ENCODE data around the gene FAM25G.
"Not testable (repeated sequence)": the region's sequence is repeated elsewhere in the genome, so short reads cannot be mapped to it uniquely, and the experiment has no call there.

Gene FAM25G

DNA sequence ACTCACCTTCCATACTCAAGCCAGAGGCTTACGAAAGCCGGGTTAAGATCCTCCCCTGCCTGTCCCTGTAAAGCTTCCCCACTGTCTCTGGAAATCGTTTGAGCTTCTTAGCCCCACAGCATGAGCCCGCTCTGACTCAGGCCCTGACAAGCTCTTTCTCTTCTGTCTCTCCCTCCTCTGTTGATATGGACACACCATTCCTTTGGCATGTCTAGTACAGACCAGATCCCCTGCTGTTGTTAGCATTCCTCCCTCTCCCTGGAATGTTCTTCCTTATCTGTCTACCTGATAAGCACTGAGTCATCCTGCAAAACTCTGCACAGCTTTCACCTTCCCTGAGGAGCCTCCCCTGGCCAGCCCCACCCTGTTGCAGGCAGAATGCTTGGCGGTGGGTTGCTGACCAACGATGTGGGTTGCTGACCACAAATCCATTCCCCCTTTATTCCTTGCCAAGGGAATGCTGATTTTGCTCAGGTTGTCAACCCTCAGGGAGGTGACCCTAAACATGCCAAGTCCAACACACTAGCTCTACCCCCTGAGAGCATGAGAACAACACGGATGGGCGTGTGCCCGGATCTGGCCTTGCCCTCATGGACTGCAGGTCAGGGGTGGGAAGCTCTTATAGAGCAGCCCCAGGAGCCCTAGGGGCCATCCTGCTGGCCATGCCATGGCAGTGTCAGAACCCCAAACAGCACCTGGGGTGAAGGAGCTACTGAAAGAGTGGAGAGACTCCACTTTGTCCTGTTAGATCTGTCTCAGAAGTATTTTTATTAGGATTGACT, 28.7 kb downstream of the FAM25G start:
- not testable (repeated sequence) for DNase-seq

DNA sequence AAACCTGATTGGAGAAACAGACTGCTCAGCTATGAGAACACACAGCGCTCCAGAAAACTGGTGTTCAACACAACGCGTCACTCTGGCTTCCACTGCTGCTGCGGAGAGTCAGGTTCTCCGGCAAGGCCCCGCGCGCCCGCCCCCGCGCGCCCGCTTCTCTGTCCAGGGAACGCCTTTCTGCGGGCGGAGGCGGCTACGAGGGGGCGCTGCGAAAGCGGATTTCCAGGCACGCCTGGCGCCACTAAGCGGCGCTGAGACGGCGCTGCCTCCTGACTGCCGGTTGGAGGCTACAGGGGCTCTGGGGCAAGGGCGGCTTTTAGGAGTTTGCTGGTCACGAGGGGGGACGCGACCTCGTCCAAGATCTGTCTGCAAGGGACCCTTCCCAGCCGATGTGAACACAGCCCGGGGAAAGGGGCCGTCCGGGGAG, 30.2 kb downstream of the FAM25G start:
- not testable (repeated sequence) for DNase-seq

DNA sequence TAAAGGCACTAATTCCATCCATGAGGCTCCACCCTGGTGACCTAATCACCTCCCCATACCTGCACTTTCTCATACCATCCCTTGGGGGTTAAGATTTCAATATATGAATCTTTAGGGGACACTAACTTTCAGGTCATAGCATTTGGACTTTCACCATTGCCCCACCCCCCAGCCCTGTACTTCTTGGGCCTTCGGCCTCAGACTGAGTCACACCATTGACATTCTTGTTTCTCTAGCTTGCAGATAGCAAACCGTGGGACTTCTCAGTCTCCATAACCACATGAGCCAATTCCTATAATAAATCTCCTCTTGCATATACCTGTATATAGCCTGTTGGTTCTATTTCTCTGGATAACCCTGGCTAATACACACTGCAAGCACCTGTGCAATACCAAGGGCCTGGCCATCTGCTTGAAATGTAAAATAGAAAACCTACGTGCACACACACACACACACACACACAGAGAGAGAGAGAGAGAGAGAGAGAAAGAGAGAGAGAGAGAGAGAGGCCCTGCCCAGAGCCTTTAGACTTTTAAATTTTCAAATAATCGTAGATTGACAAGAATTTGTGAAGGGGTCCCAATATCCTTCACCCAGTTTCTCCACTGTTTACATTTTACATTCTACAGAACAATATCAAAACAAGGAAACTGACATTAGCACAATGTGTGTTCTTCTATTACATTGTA, 32.9 kb downstream of the FAM25G start:
- no peak for DNase-seq

DNA sequence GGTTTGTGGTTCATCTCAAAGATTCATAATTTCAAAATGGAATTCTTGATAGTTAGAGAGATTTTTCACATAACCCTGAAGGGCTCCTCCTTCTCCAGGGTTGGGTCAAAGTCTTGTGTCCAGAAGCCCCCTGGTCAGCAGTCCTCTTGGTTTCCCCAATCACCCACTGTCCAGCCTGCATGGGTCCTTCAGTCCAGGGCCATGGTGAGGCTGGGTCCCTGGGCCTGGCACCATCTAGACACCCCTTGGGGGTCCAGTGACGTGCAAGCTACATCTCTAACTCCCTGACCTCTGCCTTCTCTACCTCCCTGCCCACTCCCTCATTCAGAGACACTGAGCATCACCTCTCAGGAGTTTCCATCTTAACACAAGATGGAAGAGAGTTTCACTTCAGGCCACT, 33.7 kb downstream of the FAM25G start:
- no peak for DNase-seq

DNA sequence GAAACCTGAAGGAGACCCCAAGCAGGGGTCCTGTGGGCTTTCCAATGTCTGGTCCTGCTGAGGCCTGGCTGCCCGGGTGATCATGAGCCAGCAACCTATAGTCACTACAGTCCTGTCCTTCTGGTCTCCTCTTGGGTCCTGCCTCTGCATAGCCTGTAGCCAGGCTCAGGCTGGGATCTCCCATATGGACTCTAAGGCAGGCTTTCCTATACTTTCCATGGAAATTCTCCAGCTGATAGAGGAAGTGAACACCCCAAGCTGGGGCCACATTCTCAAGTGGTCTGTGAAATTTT, 34.0 kb downstream of the FAM25G start:
- DNase-seq = no peak

DNA sequence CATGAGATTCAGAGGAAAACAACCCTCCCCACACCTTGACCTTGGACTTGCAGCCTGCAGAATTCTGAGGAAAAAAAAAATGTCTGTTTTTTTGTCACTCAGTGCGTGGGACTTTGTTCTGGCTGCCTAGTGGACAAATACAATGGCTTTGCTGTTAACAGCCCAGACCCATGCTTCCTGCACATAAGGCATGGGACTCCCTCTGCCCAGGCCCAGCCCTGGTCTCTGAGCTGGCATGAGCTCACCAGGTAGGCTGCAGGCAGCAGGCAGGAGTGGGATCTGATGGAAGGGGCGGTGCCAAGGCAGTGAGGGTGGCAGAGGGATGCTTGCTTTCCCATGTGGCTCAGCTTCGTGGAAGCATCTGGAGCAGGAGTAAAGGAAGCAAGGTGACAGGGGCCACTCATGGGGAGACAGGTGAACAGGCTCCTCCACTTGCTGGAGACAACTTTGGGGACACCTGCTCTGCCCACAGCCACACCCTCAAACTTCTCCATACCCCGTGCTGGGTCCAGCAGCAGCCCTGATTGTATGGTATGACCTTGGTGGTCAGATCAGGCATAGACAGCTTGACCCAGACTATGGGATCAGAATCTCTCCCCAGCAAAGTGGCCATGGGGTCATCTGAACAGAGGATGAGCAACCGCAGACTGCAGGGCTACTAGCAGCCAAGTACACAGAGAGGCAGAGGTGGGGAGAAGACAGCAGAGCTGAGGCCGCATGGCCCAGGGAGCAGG, 34.5 kb downstream of the FAM25G start:
- DNase-seq = no peak

DNA sequence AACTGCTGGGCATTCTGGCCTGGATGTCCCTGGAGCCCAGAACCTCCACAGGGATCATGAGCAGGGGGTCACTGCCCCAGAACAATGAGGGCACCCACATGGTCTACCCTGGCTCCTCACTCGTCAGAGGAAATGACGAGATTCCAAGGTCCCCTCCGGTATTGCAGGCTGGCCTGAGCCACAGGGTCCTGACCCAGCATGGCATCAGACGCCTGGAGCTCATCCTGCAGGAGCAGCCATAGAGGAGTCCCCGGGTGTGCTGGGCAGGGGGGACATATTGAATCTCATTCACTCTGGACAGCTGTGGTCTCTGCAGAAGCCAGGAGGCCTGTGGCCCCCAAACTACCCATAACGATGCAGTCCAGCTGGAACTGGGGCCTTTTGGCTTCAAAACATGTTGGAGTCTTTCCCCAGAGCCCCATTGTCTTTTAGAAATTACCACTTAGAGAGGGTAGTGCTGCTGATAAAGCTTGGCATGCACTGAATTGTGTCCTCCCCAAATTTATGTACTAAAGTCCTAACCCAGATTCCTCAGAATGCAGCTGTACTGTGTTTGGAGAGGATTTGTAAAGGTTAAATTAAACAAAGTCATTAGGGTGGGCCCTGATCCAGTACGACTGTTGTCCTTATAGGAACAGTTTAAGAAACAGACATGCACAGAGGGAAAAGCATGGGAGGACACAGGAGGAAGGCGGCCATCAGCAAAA, 35.3 kb downstream of the FAM25G start:
- DNase-seq = no peak

DNA sequence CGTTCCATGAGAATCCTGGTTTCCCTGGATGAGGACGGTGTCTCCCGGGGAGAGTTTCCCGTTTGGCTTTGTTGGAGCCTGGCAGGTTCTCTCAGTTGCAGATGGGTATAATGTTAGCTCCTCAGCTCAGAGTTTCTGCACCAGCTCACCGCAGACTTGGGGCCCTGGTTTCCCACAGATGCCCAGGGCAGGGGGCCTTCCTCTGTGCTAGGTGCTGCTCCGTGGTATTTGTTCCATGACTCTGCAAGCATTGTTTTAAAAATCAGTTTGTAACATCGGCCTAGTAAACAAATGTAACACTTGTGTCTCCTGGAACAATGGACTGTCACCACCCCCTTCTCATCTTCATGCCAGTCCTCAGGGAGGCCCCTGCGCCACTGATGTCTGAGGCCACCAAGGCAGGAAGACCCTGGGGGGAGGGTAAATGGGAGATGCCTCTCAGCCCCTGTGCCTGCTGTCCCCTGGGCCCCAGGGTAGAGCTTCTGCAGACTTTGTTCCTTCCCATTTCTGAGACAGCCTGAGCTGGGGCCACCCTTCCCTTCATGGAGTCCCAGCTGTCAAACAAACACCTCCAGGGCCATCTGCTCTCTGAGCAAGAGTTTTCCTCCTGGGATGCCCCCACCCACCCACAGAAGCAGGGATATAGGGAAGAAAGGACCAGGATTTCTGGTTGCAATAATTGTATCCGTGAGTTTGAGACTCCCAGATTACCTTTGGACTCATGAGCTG, 36.0 kb downstream of the FAM25G start:
- DNase-seq = not testable (repeated sequence)

DNA sequence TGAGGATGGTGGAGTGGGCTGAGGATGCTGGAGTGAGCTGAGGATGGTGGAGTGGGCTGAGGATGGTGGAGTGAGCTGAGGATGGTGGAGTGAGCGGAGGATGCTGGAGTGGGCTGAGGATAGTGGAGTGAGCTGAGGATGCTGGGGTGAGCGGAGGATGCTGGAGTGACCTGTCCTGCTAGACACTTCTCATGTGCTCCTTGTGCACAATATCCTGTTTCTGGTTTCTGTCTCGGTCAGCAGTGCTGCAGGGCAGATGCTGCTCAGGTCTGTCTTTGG, 36.8 kb downstream of the FAM25G start:
- no peak for DNase-seq

DNA sequence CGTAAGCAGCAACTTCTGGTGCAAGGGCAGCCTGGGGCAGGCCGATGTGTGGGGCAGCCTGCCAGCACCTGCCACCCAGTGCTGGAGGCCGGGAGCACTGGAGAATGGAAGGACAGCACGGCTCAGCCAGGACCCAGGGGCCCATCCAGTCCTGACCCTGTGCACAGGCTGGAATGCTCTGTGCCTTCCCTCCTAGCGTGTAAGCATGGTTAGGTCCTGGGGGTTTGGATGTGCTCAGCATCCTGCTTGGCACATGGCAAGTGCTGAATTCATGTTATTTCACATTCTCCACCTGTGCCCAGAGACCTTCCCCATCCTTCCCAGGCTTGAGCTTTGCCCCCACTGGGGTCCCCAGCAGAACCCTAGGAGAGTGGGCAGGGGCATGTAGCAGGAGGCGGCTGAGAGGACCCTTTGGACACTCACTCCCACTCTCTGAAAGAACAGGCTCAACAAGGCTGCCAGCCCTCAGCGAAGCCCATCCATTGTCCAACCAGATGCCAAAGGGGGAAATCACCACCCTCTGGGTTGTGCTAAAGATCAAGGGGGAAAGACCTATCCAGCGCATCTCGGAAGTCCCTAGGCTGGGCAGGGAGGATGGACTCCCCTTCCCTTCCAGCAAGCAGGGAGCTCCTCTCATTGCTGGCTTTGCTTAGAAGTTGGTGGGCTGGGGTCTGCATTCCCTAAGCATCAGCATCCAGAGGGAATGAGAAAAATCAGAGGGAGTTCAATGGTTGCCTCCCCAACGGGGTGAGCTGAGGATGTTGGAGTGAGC, 37.3 kb downstream of the FAM25G start:
- DNase-seq = no peak

DNA sequence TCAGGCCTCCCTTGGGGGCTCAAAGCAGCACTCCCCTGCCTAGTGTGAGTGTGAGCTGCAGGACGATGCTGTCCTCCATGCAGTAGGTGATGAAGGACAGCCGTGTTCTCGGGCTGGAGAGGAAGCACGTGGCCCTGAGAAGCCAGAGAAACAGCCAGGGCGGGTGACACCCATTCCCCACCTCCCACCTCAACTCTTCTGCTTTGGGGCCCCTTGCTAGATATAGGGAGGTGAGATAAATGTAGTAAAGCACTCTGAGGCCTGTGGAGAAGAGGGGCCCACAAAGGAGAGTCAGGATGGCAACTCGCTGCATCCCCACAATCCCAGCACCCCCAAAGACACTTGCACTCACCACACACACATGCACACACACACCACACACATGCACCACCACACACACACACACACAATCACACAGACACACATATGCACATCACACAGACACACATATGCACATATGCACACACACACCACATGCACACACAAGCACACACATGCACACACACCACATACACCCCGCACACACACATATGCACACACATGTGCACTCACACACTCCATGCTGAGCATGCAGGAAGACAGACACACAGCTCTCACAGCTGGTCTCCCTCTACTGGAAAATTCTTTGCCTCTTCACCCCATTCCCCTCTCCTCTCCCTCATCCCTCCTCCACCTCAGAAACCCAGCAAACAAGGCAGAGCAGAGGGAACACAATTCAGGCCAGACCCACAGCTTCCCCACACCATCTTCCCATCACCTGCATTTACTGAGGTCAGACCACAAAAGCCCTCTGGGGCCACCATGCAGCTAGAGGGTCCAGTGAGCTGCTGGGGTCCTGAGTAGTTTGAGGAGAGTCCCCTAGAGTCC, 38.1 kb downstream of the FAM25G start:
- no peak for DNase-seq

DNA sequence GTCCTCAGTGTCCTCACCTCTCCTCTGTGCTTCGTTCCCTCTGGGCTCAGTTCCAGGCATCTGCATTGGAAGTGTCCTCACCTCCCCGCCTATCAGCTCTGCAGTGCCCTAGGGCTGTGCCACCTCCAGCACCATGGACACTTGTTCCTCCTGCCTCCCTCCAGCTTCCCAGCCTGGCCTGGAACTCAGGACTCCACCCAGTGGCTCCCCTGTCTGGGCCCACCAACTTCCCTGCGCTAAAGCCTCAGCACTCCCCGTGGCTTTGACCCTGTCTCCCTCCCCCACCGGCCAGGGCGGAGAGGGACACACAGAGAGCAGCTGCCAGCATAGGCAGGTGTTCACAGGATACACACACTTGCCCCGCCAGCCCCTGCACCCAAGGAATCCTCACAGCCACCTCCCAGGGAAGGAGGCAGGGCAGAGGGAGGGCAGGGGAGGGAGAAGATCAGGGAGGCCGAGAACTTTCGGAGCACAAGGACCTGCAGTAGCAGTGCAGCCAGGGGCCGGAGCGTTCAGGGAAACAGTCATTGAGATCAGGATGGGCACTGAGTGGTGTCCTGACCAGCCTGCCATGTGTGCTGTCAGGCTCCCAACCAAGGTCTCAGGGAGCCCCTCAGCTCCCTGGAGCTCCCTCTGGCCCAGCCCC, 38.9 kb downstream of the FAM25G start:
- no peak for DNase-seq

DNA sequence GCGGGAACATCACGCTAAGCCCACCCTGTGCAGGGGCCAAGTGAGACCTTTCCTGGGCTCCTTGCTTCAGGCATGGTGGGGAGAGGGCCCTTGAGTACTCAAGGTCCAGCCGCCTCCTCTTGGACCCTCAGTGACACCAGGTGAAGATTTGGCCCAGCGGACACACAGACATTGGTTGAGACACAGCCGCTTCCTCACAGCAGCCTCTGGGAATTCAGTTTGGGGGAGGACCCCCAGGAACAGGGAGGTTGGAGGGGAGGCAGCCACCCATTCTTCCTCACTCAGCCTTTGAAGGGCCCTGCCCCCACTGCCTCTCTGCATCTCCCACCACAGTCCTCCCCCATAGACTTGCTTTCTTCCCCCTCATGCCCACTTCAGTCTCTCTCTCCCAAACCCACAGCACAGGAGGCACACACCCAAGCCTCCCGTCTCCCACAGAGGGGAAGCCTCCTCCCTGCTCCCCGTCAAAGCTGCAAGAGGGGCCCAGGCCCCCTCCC, 39.5 kb downstream of the FAM25G start:
- no peak for DNase-seq

DNA sequence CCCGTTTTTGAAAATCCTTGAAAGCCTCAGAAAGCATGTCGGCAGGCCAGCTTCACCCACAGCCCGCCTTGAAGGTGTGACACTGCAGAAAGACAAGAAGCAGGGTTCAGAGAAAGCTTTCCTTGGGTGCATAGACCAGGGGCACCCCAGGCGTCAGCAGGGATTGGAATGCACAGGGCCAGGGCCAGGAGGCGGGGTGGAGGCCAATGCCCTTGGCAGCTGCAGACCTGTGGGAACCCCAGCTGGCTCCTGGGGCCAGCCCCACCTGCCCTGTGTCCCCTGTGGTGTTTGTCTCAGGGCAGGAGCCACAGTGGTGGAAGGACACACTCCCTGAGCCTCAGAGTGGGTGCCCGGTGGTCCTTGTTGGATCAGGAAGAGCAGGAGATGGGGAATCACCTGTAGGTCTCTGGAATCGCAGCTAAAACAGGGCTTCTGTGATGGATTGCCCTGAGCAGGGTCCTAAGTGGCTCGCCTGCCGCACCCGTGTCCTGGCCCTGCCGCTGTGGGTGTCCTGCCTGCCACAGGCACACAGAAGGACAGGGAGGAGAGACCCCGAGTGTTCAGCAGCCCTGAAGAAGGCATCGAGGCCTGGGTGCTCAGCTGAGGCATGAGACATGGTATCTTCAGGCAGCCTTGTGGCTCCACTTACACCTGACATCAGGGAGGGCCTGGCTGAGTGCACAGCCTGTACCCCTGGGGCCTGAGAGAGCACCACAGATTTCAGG, 40.1 kb downstream of the FAM25G start:
- no peak for DNase-seq

DNA sequence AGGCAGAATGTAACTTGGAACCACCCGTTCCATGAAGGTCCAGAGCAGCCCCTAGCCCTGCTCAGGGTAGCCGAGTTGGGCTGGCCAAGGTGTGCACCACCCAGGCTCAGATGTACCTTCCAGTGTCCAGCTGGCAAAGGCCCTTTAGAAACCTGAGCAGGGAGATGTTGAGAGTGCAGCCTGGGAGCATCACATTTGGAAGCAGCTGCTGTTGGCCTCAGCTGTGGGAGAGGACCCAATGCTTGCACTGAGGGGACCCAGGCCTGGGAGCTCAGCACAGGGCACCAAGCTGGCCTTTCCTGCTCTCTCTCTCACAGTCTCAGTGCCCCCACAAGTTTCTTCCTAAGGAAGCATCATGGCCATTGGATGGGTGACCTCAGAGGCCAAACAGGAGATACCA, 41.1 kb downstream of the FAM25G start:
- no peak for DNase-seq

DNA sequence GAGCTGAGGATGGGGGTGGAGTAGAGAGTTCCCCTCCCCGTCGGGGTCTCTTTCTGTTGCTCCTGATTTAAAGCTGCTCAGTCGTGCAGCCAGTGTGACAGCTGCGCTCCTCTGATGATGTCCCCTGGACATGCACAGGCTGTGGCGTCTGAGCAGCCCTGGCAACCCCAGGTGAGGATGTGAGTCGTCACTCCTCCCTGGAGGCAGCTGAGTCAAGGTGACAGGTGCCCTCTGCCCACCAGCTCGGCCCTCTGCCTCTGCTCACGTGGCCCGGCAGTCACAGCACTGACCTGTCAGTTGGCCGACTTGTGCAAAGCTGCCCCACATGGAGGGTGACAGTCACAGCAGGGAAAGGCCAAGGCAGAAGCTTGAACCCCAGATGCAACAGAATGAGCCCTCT, 41.5 kb downstream of the FAM25G start:
- no peak for DNase-seq

DNA sequence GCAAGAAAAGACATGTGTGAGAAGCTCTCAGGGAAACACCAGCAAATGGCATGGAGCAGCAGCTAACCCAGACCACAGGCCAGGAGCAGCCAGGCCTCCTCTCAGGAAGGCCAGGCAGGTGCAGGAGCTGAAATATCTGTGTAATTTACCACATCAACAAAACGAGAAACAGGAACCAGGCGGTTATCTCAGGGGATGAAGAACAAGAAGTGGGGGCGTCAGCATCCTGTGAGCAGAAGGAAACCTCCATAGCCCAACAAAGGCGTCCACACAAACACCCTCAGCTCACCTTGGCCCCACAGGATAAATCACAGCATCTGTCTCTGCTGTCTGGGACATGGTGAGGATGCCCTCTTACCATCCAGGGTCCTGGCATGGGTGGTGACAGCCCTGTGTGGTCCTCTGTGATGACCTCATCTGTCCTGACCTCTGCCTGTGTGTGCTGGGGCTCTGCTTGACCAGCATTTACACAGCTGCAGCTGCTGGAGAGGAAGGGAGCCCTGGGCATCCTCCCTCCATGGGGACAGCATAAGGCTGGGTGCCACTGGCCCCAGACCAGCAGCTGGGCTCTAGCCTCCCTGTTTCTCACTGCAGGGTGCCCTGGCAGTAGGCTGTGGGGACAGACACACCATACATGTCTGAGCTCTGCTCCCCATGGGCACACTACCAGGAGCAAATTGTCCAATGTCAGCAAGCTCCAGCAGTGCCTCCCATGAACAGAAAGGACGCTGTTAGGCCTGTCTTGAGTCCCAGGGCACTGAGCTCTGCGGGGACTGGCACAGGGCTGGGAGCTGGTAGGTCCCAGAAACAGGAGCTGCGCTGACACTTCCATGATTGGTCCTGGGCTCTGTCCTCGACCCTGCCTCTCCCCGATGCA, 42.2 kb downstream of the FAM25G start:
- DNase-seq = no peak

DNA sequence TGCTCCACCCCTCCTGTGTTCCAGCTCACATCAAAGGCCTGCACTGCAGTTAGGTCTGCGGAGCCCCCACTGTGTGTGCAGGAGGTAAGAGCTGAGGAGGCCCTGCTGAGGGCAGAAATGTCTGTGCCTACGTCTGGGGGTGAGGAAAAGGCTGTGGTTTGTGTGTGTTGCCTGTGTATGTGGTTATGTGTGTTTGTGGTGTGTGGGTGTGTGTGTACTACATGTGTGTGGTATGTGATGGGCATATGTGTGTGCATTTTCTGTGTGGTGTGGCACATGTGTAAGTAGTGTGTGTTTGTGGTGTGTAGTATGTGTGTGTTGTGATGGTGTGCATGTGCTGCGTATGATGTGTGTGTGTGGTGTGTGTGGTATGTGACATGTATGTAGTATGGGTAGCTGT, 43.8 kb downstream of the FAM25G start:
- no peak for DNase-seq

DNA sequence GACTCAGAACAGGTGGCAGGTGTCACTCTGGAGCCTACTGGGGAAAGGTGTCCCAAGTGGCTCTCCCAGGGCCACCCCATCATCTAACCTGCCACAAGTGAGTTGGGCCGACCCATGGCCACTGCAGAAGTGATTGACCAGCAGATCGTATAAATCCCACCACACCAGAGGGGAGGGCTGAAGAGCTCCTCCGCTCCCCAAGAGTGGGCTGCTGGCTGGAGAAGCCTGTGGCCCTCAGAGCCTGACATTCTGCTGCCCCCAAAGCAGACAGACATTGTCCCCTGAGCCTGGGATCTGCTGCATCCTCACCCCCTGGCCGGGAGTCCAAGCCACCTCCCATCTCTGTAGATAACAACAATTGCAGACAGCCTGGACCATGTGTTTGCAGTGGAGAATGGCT, 44.3 kb downstream of the FAM25G start:
- no peak for DNase-seq

Measured in activated gamma-delta T cell (primary cell).